Epithelial cell of prostate (primary cell): ENCODE measurements around the gene CDKAL1.

Experiments used
- DNase-seq: peaks from one replicate; pipeline ENCODE4 v3.0.0-alpha.2; 2011; ENCODE audit warnings: low read depth, low spot score
- H3K27ac ChIP-seq: fragments of 450-650 bp; 2 replicates; pipeline ENCODE4 v1.5.1; 2017; ENCODE audit warnings: mild to moderate bottlenecking

The CDKAL1 gene

GRCh38 chr6:21101694-21102093 is 567.4 kb downstream of the CDKAL1 start:
- DNase-seq = no peak
- no peak overlapping the region for H3K27ac ChIP-seq

GRCh38 chr6:21102201-21102600 is 567.9 kb downstream of the CDKAL1 start:
- H3K27ac ChIP-seq = no peak overlapping the region
- no peak for DNase-seq

GRCh38 chr6:21102624-21103023 is 568.4 kb downstream of the CDKAL1 start:
- DNase-seq = no peak
- no peak overlapping the region for H3K27ac ChIP-seq

DNA sequence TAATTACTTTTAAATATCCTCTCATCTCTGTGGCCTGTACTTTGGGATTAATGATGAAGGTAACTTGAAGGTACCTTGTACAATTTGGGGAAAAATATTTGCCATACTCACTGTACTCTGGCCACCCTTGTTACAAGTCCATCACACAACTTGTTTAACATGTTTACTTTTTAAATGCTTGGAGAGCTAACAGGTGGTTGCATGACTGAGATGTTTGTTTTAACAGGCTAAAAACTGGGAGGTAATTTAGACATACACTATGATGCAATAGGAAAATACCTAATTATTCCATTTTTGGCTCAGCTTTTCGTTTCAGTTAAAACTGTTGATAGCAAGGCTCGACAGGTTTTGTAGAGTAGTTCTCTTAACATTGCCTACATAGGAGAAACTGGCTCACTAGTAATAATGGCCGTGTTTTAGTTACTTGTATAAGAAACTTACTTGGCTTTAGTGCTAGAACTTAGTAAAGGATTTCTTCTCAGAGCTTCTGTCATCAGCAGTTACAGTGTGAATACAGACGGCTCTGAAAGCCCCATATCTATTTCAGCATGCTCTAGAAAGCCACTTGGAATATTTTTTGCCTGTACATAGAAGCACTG is 569.5 kb downstream of the CDKAL1 start:
- no peak overlapping the region for H3K27ac ChIP-seq
- peak; percentile 22 for DNase-seq

DNA sequence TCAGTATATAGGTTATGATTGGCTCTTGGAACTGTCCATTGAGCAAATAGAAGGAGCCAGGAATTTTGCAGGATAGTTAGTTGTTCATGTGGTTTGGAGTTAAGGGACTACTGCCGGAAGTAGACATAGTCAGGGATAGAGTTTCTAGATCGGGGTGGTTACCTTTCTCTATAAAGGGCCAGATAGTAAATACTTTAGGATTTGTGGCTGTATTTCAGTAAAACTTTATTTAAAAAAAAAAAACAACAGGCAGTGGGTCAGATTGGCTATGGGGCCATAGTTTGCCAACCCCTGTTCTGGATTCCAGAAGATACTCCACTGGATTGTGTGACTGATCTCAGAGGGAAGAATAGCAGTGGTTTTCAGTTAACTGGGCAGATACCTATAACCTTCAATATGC is 570.0 kb downstream of the CDKAL1 start:
- no peak for DNase-seq
- no peak overlapping the region for H3K27ac ChIP-seq

- DNase-seq = no peak
- no peak overlapping the region for H3K27ac ChIP-seq
These were observed 573.5 kb downstream of the CDKAL1 start for GRCh38 chr6:21107796-21108195.

DNA sequence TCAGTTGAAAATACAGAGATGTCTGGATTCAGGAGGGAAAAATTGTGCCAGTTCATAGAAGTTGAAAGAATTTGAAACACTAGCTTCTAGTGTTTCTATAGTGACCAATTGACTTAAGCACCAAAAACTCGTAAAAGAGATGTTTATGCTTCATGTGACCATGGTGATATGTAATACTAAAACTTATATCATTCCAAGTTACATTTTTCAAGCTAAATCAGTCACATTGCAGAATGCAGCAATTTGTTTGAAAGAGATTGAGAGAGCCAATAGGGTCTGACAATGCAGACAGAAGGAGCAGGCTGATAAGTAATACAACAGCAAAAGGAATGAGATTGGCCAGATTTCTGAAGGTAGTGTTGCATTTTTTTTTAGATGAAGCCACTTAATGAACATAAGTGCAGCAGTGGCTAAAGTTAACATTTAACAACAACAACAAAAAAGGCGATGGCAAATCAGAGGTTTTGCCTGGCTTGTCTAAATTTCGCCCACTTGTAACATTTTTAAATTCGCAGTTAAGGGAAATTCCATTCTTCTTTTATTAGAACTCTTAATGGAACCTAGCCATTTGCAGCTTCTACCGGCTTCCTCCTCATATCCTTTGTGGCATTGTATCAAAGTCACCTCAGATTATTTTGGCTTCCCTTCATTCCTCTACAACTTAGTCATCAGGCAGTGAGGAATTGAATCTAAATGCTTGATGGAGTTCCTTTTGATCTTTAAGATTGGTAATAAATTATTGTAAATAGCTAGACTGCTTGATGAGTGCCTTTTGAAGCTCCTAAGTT is 575.3 kb downstream of the CDKAL1 start:
- peak overlapping the region; percentile 20 for H3K27ac ChIP-seq
- no peak for DNase-seq

DNA sequence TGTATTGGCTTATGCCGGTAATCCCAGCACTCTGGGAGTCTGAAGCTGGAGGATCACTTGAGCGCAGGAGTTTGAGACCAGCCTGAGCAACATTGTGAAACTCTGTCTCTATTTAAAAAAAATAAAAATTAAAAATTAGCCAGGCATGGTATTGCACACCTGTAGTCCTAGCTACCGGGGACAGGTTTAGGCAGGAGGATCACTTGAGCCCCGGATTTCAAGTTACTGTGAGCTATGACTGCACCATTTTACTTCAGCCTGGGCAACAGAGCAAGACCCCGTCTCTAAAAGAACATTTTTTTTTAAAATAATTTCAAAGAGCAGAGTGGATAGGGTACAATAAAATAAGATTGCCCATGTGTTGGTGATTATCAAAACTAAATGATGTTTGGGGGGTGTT is 576.4 kb downstream of the CDKAL1 start:
- no peak overlapping the region for H3K27ac ChIP-seq
- DNase-seq = no peak

DNA sequence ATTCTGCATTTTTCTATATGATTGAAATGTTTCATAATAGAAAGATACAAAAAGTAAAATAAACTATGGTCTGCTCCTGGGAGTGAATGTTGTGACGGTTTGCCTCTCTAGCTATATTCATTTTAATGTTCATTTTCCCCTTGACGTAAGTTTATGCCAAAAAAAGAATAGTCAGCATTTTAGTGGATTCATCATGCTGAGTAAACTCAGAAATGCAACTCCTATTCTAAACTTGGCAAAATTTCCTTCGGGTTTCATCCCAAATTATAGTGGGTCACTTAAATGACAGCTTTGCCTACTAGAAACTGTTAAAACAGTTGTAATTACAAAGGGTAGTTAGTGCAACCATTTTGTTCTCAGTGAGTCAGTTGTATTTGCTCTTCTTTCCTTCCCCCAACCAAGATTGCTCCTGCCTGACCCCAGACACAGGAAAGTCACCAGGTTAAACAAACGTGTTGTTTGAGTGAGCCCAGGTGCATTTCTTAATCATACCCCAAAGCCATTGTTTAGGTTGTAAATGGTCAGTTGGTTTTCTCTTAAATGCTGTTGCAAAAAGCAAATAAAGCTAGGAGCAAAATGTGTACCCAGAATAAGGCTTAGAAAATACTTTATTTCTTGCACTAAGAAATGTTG is 577.0 kb downstream of the CDKAL1 start:
- DNase-seq = no peak
- H3K27ac ChIP-seq = no peak overlapping the region

- H3K27ac ChIP-seq = no peak overlapping the region
- no peak for DNase-seq
These were observed 580.9 kb downstream of the CDKAL1 start for GRCh38 chr6:21115111-21115510.

GRCh38 chr6:21116736-21117135 is 582.5 kb downstream of the CDKAL1 start:
- no peak for DNase-seq
- H3K27ac ChIP-seq = no peak overlapping the region

GRCh38 chr6:21118216-21118780 is 584.0 kb downstream of the CDKAL1 start:
- H3K27ac ChIP-seq = no peak overlapping the region
- no peak for DNase-seq

- DNase-seq = no peak
- no peak overlapping the region for H3K27ac ChIP-seq
These were observed 587.4 kb downstream of the CDKAL1 start for GRCh38 chr6:21121636-21122136.

GRCh38 chr6:21123507-21124436 is 589.5 kb downstream of the CDKAL1 start:
- H3K27ac ChIP-seq = no peak overlapping the region
- no peak for DNase-seq

GRCh38 chr6:21128601-21129000 is 594.3 kb downstream of the CDKAL1 start:
- DNase-seq = no peak
- no peak overlapping the region for H3K27ac ChIP-seq

DNA sequence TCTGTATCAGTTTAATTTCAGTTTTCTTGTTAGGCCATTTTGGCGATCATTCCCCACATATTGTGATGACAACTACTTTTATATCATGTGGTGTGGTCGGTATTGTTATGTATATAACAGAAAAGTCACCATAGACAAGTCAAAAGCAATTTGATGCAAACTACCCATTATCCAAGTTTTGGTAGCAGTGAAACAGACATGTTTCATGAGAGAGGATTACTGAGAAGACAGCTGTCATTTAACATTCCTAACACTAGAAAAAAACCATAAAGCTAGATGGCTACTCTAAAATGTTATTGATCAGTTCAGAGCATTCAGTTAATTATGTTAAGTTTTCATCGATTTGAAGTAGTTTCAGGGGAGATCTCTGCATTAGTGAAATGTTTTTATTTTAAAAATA is 597.1 kb downstream of the CDKAL1 start:
- no peak for DNase-seq

GRCh38 chr6:21132446-21132845 is 598.2 kb downstream of the CDKAL1 start:
- H3K27ac ChIP-seq = no peak overlapping the region

More for the DNA sequence above, 597.1 kb downstream of the CDKAL1 start:
- H3K27ac ChIP-seq = no peak overlapping the region

DNA sequence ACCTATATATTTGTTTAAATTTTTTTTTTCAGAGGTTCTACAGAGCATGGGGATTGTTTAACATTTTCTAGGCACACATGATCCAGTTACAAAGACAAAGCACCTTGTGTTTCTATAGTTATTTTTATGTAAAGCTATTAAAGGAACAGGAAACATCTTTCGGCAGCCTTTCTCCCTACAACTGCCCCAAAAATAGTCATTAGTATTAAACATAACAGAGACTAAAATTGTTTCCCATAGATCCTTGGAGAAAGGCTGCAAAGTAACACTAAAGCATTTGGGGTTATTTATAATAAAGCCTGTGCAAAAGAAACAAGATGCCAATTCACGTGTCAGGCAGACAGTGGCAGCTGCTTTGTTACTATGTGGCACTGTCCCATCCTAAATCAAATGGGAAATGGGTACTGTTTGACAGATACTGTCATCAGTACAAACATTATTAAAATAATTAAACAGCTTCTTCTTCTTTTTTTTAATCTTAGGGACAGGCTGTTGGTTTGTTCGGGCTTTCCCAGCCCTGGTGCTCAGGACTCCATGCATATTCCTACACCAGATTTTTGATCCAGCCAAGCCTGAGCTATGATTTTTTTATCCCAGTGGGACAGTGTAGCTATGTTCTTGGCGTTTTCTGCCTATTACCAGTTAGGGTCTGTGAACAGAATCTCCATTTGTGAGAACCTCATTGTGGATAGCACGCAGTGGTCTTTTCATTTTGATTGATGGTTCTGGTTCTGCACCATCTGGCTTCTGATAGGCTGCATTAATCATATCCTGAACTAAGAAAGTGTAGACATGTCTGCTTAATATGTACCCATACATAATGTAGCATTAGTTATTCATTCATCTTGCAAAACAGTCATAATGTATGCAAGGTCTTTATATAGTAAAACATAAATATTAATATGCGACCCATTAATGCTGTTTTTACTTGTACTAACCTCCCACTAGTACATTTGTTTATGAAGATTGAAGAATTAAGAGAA is 598.9 kb downstream of the CDKAL1 start:
- DNase-seq = no peak
- no peak overlapping the region for H3K27ac ChIP-seq

More at GRCh38 chr6:21132446-21132845, 598.2 kb downstream of the CDKAL1 start:
- no peak for DNase-seq

- DNase-seq = no peak
- no peak overlapping the region for H3K27ac ChIP-seq
These were observed 599.6 kb downstream of the CDKAL1 start for GRCh38 chr6:21133901-21134300.
